Pancreas (tissue), 10 donors: ENCODE measurements around the gene LRRC37B. TPM values are rescaled to one million over a fixed set of nuclear protein-coding genes. Genes with fewer than 3 reads are reported as not detected.

ENCODE experiments used
- ATAC-seq, 4 donors: fragments of 200-7000 bp; cut with Tn5 transposase; one replicate each; pipeline versions ENCODE4 v1.8.0 to v1.9.1; 2020; ENCODE audit warnings: mild to moderate bottlenecking in 4 of 4, moderate library complexity in 4 of 4
- DNase-seq, 6 donors: peaks; one replicate each; pipeline ENCODE4 v3.0.0-alpha.2; 2020
- FAIRE-seq: peaks from 2 replicates; lab custom pipeline; 2012; peaks lifted over from hg19 to GRCh38; lab: Jason Lieb, UNC
- H3K27ac ChIP-seq, 4 donors: fragments of 200-600 bp; sonication (generic); 1 replicate in 3 of 4; 2 replicates in 1 of 4; pipeline versions ENCODE4 v1.5.0 to v1.8.0; 2020
- H3K27me3 ChIP-seq, 4 donors: fragments of 200-600 bp; one replicate each; pipeline ENCODE4 v1.8.0; 2021
- H3K36me3 ChIP-seq, 3 donors: fragments of 200-600 bp; sonication (generic) in 1 of 3; one replicate each; pipeline versions ENCODE4 v1.5.0 to v1.8.0; 2020 to 2021
- H3K4me1 ChIP-seq, 3 donors: fragments of 200-600 bp; one replicate each; pipeline ENCODE4 v1.8.0; 2021
- H3K4me3 ChIP-seq, 4 donors: fragments of 200-600 bp; sonication (generic) in 2 of 4; one replicate each; pipeline versions ENCODE4 v1.5.0 to v1.8.0; 2020 to 2021
- H3K9me3 ChIP-seq, 4 donors: fragments of 200-600 bp; one replicate each; pipeline ENCODE4 v1.8.0; 2021
- CTCF ChIP-seq, 4 donors: fragments of 200-600 bp; sonication (generic) in 3 of 4; IDR thresholded peaks; one replicate each; pipeline versions ENCODE4 v1.5.0 to v1.8.0; 2021; ENCODE audit warnings: antibody characterized with exemption in 4 of 4
- WGBS, 2 donors: extraction: QIAGEN DNeasy Blood & Tissue Kit; methylation state at CpG; one replicate each; pipeline ENCODE4 v1.1.7; 2013; 5-methylcytosine and 5-hydroxymethylcytosine counted together
- intact Hi-C, 3 donors: fragments of 100-400 bp; cut with DNase I; formaldehyde crosslinking; loops; one replicate each; pipeline versions ENCODE4 v1.11.1 to v1.14.2; 2022
- polyA plus RNA-seq, 2 donors: library from polyadenylated mRNA; stranded (reverse); fragments of 200-250 nt; gene quantifications; one replicate each; pipeline ENCODE4 v1.2.3, GENCODE V29; 2013
- total RNA-seq, 6 donors: library from RNA; stranded (reverse); fragmentation: NEBNext Ultra II Directional in 4 of 6; extraction: Animal tissue kit (Norgen Biotek cat#: 25700) in 4 of 6; gene quantifications; one replicate each; pipeline versions ENCODE4 v1.2.1 to v1.2.4, GENCODE V29; 2021 to 2023
- donor health status: healthy with polysubstance abuse.
- donor health status: DM: no; HTN: no; CAD: no; lungs with moderate emphysema.
- donor health status: DM: no; HTN: no; CAD: no.
- donor health status: control.
- donor health status: control.
- donor health status: Bipolar disorder and iron deficiency.
- donor health status: DM: yes; HTN: yes; CAD: no.
- donor health status: DM: no; HTN: no; CAD: no.
- donor health status: DM: no; HTN: no; CAD: no.
- donor health status: DM: yes; HTN: yes; CAD: no.

Gene LRRC37B
- total and polyA plus RNA-seq, 8 donors, result 2.9 to 11.9 (median 5.9) TPM

DNA sequence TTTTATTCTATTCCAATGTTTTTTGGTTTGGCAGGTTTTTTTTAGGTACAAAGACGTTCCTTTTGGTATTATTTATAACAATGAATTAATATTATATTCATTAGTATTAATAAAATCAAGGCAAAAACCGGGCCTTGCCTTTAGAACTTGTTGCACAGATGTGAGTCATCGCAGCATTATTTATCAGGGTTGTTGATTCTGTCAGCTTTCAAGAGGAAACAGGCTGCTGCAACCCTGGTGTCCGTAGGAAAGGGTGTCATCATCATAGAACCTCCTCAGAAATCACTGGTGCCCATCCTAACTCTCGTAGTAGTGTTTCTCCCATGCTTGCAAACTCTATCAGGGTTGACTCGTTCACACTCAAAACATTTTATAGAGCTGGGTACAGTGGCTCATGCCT lies 10.2 kb upstream of the LRRC37B start:
- 92 to 93% methylated on average over 6 of the region's 6 CpGs for WGBS, 2 donors
- FAIRE-seq, result no peak

GRCh38 chr17:32007463-32008298 lies 498 bp downstream of the LRRC37B start:
- Histone ChIP-seq H3K4me3 (peak overlapping the region; percentile 55 to 93 (median 84)), H3K4me1 (peaks cover 0 to 9% (median 4%) of the 10 kb centered on the region in 3 donors), H3K27ac (peak overlapping the region; percentile 35 to 80 (median 64)), H3K27me3 (no peaks in the 10 kb centered on the region), H3K9me3 (no peaks in the 10 kb centered on the region), H3K36me3 (no peaks in the 10 kb centered on the region)
- FAIRE-seq (no peak), ATAC-seq (peak; percentile 64 to 82 (median 72)), DNase-seq (peak in 3 of 6 donors; percentile 16 to 39 (median 31))
- 1 to 2% methylated on average over 43 to 80 of the region's 80 CpGs for WGBS, 2 donors
- intact Hi-C loops, result loop anchor here in 1 of 3 donors (10.0 kb wide), 1 partner anchor 127 kb away; no protein-coding TSS in a partner anchor
- TF ChIP-seq CTCF (IDR thresholded peaks at IDR 0.05), result no peak

More for the DNA sequence above, 10.2 kb upstream of the LRRC37B start:
- no peaks in the 10 kb centered on the region for H3K9me3 ChIP-seq
- DNase-seq, result no peak
- no peaks in the 10 kb centered on the region for H3K4me1 ChIP-seq
- no peak for TF ChIP-seq CTCF (IDR thresholded peaks at IDR 0.05)
- H3K4me3 ChIP-seq, result no peak overlapping the region
- ATAC-seq, result no peak
- peaks cover 0 to 48% (median 6%) of the 10 kb centered on the region in 3 donors for H3K36me3 ChIP-seq
- no peaks in the 10 kb centered on the region for H3K27me3 ChIP-seq
- intact Hi-C loops, result no loop called here
- no peak overlapping the region for H3K27ac ChIP-seq

DNA sequence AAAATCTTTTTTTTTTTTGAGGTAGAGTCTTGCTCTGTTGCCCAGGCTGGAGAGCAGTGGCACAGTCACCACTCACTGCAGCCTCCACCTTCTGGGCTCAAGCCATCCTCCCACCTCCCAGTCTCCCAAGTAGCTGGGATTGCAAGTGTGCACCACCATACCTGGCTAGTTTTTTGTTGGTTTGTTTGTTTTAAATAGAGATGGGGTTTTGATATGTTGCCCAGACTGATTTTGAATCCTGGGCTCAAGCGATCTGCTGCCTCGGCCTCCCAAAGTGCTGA lies 2.0 kb downstream of the LRRC37B start:
- intact Hi-C loops, result loop anchor here in 1 of 3 donors (10.0 kb wide), 1 partner anchor 126 kb away; no protein-coding TSS in a partner anchor
- H3K4me1 ChIP-seq, result peaks cover 0 to 9% (median 4%) of the 10 kb centered on the region in 3 donors
- no peaks in the 10 kb centered on the region for H3K27me3 ChIP-seq
- no peaks in the 10 kb centered on the region for H3K9me3 ChIP-seq
- no peak for FAIRE-seq
- no peaks in the 10 kb centered on the region for H3K36me3 ChIP-seq
- no peak for TF ChIP-seq CTCF (IDR thresholded peaks at IDR 0.05)
- H3K4me3 ChIP-seq, result no peak overlapping the region
- WGBS, 2 donors, result 92 to 96% methylated on average over 2 of the region's 2 CpGs
- H3K27ac ChIP-seq, result no peak overlapping the region
- ATAC-seq, result no peak
- no peak for DNase-seq

GRCh38 chr17:32010114-32010513 lies 2.9 kb downstream of the LRRC37B start:
- H3K36me3 ChIP-seq, result no peaks in the 10 kb centered on the region
- no peak for FAIRE-seq
- no peaks in the 10 kb centered on the region for H3K9me3 ChIP-seq
- ATAC-seq, result no peak
- peaks cover 0 to 9% (median 4%) of the 10 kb centered on the region in 3 donors for H3K4me1 ChIP-seq
- intact Hi-C loops, result no loop called here
- no peaks in the 10 kb centered on the region for H3K27me3 ChIP-seq
- no peak for DNase-seq
- no peak for TF ChIP-seq CTCF (IDR thresholded peaks at IDR 0.05)
- H3K4me3 ChIP-seq, result no peak overlapping the region
- WGBS, 2 donors, result 79 to 90% methylated on average over 4 of the region's 4 CpGs
- H3K27ac ChIP-seq, result no peak overlapping the region
